PC-9 (cell line): ENCODE results near the gene EMSY. TPM values are rescaled to one million over a fixed set of nuclear protein-coding genes. Genes with fewer than 3 reads are reported as not detected.

Source experiments
- BruUV-seq: library from RNA; stranded (reverse); fragments of 400-500 nt; replicated peaks from 2 replicates; lab custom pipeline; 2021; lab: Mats Ljungman, UMichigan
- CTCF ChIA-PET: fragments of 300-600 bp; sonication (Branson Sonifier 250); formaldehyde crosslinking; loops from one replicate; lab custom pipeline; 2022; ENCODE audit warnings: antibody characterized with exemption; lab: Charles Lee
- POLR2A ChIA-PET: fragments of 300-600 bp; sonication (Branson Sonifier 250); formaldehyde crosslinking; loops from one replicate; lab custom pipeline; 2022; ENCODE audit warnings: antibody characterized with exemption; ENCODE audit not compliant: unreplicated experiment; lab: Charles Lee
- DNase-seq, 2 experiments: peaks; one replicate each; pipeline versions ENCODE4 v3.0.0 to v3.0.0-alpha.2; 2015 to 2022; ENCODE audit warnings: mixed read lengths in 1 of 2
- H2AFZ ChIP-seq: fragments of 200-600 bp; sonication (generic); 2 replicates; pipeline ENCODE4 v1.8.1; 2017; ENCODE audit warnings: antibody characterized with exemption
- H3F3A ChIP-seq: fragments of 200-600 bp; sonication (generic); 2 replicates; pipeline ENCODE4 v1.8.1; 2017; ENCODE audit warnings: antibody characterized with exemption, mild to moderate bottlenecking, low read depth; ENCODE audit not compliant: insufficient read depth
- H3K27ac ChIP-seq: fragments of 200-600 bp; sonication (generic); 2 replicates; pipeline ENCODE4 v1.6.1; 2016; ENCODE audit warnings: mixed run types
- H3K27me3 ChIP-seq: fragments of 200-600 bp; sonication (generic); 2 replicates; pipeline ENCODE4 v1.6.1; 2016; ENCODE audit warnings: low read depth, mixed run types; ENCODE audit not compliant: insufficient read depth
- H3K36me3 ChIP-seq: fragments of 200-600 bp; sonication (generic); 2 replicates; pipeline ENCODE4 v1.6.1; 2016; ENCODE audit warnings: low read depth, mixed run types
- H3K4me1 ChIP-seq: fragments of 200-600 bp; sonication (generic); replicated peaks from 2 replicates; pipeline ENCODE4 v1.6.1; 2016; ENCODE audit warnings: mixed run types; ENCODE audit not compliant: insufficient read depth
- H3K4me2 ChIP-seq: fragments of 200-600 bp; sonication (generic); 2 replicates; pipeline ENCODE4 v1.6.1; 2017; ENCODE audit warnings: mixed run types
- H3K4me3 ChIP-seq: fragments of 200-600 bp; sonication (generic); 2 replicates; pipeline ENCODE4 v1.6.1; 2016; ENCODE audit warnings: mixed run types
- H3K79me2 ChIP-seq: fragments of 200-600 bp; sonication (generic); 2 replicates; pipeline ENCODE4 v1.6.1; 2017; ENCODE audit warnings: low read depth, mixed run types
- H3K9me2 ChIP-seq: fragments of 200-600 bp; sonication (generic); 2 replicates; pipeline ENCODE4 v1.8.1; 2017; ENCODE audit warnings: mild to moderate bottlenecking; ENCODE audit not compliant: insufficient read depth
- H3K9me3 ChIP-seq: fragments of 200-600 bp; sonication (generic); 2 replicates; pipeline ENCODE4 v1.8.1; 2016; ENCODE audit warnings: low read depth; ENCODE audit not compliant: insufficient read depth
- H4K20me1 ChIP-seq: fragments of 200-600 bp; sonication (generic); 2 replicates; pipeline ENCODE4 v1.8.1; 2017; ENCODE audit not compliant: insufficient read depth
- CTCF ChIP-seq: fragments of 200-600 bp; sonication (generic); conservative IDR thresholded peaks from 2 replicates; pipeline ENCODE4 v1.6.1; 2017; ENCODE audit warnings: mixed run types, antibody characterized with exemption, mild to moderate bottlenecking, moderate library complexity
- EZH2 ChIP-seq: fragments of 200-600 bp; sonication (generic); IDR thresholded peaks from 2 replicates; pipeline ENCODE4 v1.8.0; 2017; ENCODE audit warnings: antibody characterized with exemption, low read depth
- intact Hi-C: fragments of 100-400 bp; cut with micrococcal nuclease; formaldehyde crosslinking; loops from one replicate; pipeline ENCODE4 v1.10.0; 2022; ENCODE audit not compliant: unreplicated experiment
- total RNA-seq: library from RNA; stranded (reverse); gene quantifications from 2 replicates; pipeline ENCODE4 v1.2.3, GENCODE V29; 2021

The EMSY gene
- total RNA-seq, 1 experiment from 2014 or later = 37.4 TPM

DNA sequence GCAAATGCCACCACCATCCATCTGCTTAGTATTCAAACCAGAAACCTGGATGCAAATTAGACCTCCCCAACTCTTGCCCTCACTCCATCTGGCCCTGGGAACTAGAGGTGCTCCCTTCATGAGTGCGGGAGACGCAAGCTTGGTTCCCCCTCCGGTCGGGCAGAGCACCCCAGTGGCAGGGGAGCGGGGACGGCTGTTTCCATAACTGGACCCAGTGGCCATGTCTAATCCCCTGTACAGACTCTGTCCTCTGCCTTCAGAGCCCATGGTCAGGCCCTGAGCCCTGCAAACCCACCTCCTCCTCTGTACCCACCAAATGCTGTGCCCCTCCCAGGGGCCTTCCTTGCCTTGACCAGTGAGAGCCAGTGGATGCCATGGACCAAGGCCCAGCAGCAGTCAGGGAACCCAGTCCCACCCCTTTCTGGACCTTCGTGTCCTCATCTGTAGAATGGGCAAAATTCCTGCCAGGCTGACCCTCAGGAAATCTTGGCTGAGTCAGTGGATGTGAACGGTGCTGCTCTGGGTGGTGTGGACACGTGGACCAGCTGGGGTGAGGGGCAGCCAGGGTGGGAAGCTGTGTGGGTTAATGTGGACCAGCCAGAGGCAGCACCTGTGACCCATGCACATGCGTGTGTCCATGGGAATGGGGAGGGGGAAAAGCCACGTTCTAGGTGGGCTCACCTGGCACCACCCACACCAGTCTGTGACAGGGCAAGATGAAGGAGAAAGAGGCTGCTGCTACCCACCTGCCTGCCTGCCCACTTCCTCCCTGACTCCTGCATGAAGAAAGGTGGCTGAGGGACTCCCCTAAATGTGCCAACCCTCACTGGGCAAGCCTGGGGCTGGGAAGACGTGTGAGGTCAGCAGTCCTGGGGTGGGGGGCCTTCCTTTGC is 153.0 kb downstream of the EMSY start:
- H3K9me3 ChIP-seq = no peaks in the 10 kb centered on the region
- intact Hi-C loops = no loop called here
- no peaks in the 10 kb centered on the region for H3K36me3 ChIP-seq
- no peak overlapping the region for H3K4me2 ChIP-seq
- no peak overlapping the region for H2AFZ ChIP-seq
- H3K4me1 ChIP-seq = no peaks in the 10 kb centered on the region
- no peaks in the 10 kb centered on the region for H3K27me3 ChIP-seq
- no peaks in the 10 kb centered on the region for H4K20me1 ChIP-seq
- H3K4me3 ChIP-seq = no peak overlapping the region
- DNase-seq = no peak
- no peak for TF ChIP-seq CTCF
- no peak for TF ChIP-seq EZH2
- BruUV-seq = no TSS peak
- H3F3A ChIP-seq = no peaks in the 10 kb centered on the region
- CTCF ChIA-PET = no interaction called here
- H3K27ac ChIP-seq = no peak overlapping the region
- H3K79me2 ChIP-seq = no peaks in the 10 kb centered on the region
- POLR2A ChIA-PET = interaction anchor here (0.6 kb wide), 1 partner anchor 40 kb away, joined by 3 read pairs; no protein-coding TSS in a partner anchor
- no peaks in the 10 kb centered on the region for H3K9me2 ChIP-seq

DNA sequence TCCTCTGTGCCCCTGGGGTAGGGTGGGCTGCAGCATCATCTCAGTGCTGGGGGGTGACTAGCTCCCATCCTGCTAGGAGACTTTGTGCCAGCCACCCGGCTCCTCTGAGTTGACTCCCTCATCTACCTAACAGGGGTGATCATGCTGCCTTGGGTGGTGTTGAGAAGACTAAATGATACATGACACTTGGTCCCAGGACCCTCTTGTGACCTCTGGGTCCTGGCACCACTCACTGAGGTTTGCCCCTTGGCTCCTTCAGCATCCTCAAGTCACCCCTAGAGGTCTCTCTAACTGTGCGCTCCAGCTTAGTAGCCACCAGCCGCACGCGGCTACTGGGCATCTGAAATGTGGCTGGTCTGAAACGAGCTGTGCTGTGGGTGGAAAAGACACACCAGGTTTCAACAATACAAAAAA is 153.6 kb downstream of the EMSY start:
- Histone ChIP-seq H3K27me3 (no peaks in the 10 kb centered on the region), H3K36me3 (no peaks in the 10 kb centered on the region), H3K4me3 (no peak overlapping the region), H3K4me2 (no peak overlapping the region), H3K9me3 (no peaks in the 10 kb centered on the region), H2AFZ (no peak overlapping the region), H3K79me2 (no peaks in the 10 kb centered on the region), H3F3A (no peaks in the 10 kb centered on the region), H3K27ac (no peak overlapping the region), H3K4me1 (no peaks in the 10 kb centered on the region), H4K20me1 (no peaks in the 10 kb centered on the region), H3K9me2 (no peaks in the 10 kb centered on the region)
- POLR2A ChIA-PET = interaction anchor here (0.6 to 0.7 kb wide), 2 partner anchors 41 to 391 kb away, joined by 3 to 6 read pairs; no protein-coding TSS in a partner anchor
- no TSS peak for BruUV-seq
- peak; percentile 34; the same call in 1 of the 2 replicates for TF ChIP-seq CTCF
- TF ChIP-seq EZH2 = no peak
- intact Hi-C loops = no loop called here
- CTCF ChIA-PET = no interaction called here
- DNase-seq = peak in 1 of 2 experiments; percentile 15

DNA sequence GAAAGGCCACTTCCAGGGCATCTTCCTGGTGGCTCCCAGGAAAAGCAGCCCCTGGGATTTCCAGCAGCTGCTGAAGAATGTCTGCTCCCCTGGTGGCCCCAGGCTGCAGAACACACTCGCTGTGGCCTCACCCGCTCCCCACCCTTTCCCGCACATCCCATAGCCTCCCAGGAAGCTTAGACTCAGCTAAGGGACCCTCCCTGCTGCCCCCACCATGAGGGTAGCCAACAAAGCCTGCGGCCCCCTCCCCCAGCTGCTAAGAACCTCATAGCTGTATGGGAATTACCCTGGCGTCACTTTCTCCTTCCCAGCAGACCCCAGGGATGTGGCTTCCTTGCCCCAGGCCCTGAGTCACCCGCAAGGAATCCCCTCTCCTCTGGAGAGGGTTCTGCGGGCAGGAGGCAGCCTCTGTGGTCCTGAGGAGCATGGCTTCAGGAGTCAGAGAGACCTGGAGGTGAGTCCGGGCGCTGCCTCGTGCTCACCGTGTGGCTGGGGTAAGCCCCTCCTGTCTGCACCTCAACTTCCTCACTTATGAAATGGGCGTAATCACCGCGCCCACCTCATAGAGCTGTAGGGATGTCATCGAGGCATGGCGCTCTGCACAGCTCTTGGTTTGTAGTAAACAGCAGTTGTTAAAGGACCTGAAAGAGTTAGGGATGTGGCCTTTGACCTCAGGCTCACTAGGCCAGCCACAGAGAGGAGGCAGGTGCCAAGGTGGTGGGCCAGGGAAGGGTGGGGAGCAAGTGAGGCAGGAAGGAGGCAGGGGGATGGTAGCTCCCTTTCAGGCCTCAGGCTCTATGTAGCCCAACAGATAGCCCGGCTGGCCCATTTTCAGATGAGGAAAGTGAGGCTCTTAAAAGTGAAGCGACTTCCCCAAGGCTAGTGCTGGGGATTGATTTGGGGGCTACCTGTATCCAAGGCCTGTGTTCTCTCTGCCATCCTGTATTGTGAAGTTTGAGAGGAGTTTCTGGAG is 154.5 kb downstream of the EMSY start:
- POLR2A ChIA-PET = interaction anchor here (0.7 kb wide), 1 partner anchor 392 kb away, joined by 6 read pairs; no protein-coding TSS in a partner anchor
- no TSS peak for BruUV-seq
- intact Hi-C loops = no loop called here

More for the DNA sequence above, 154.5 kb downstream of the EMSY start:
- H4K20me1 ChIP-seq = no peaks in the 10 kb centered on the region
- H3K79me2 ChIP-seq = no peaks in the 10 kb centered on the region
- H2AFZ ChIP-seq = no peak overlapping the region
- no peaks in the 10 kb centered on the region for H3K9me3 ChIP-seq
- H3K4me3 ChIP-seq = no peak overlapping the region
- H3F3A ChIP-seq = no peaks in the 10 kb centered on the region
- H3K9me2 ChIP-seq = no peaks in the 10 kb centered on the region
- TF ChIP-seq CTCF = no peak
- H3K4me2 ChIP-seq = no peak overlapping the region
- H3K4me1 ChIP-seq = no peaks in the 10 kb centered on the region
- CTCF ChIA-PET = interaction anchor here (0.6 kb wide), 1 partner anchor 1209 kb away, joined by 4 read pairs; no protein-coding TSS in a partner anchor
- H3K36me3 ChIP-seq = no peaks in the 10 kb centered on the region
- no peaks in the 10 kb centered on the region for H3K27me3 ChIP-seq
- no peak overlapping the region for H3K27ac ChIP-seq
- DNase-seq = no peak
